ENCODE data around the gene GNAQ.

Gene GNAQ

GRCh38 chr9:78001946-78002731, 29.5 kb downstream of the GNAQ start:
- no peak for DNase-seq (ENCODE audit: low read depth)

GRCh38 chr9:78000221-78000620, 31.4 kb downstream of the GNAQ start:
- no peak for DNase-seq (ENCODE audit: low read depth)

- no peak for DNase-seq (ENCODE audit: low read depth)
These were observed 32.4 kb downstream of the GNAQ start for GRCh38 chr9:77999231-77999631.

DNA sequence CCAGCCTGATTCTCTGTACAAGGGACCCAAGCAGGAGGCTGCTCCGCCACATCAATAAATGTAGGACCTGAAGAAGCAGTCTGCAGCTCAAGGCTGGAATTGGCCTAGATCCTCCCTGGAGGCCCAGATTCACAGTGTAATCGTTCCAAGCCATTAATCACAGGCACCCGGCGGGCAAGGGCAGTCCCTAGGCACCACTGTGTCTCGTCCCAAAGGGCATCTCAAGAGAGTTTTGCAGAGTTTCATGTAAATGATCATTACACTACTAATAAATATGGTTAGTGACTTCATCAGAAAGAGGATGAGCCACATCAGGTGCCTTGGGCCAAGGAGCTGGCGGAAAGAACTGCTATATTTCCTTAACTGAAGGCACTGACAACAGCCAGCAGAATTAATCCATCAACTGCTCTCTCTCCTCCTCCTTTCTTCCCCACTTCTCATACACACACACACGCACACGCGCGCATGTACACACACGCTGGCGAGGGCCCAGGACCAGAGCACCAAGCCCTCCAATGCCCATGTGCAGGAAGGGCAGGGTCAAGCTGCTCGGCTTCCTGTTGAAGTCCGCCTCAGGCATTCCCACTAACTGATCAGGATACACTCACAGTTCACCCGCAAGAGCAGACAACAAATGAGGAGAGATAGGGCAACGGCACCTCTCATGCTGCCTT, 33.9 kb downstream of the GNAQ start:
- DNase-seq (ENCODE audit: low read depth): no peak

- DNase-seq (ENCODE audit: low read depth): no peak
These were observed 34.9 kb downstream of the GNAQ start for GRCh38 chr9:77996696-77997095.

DNA sequence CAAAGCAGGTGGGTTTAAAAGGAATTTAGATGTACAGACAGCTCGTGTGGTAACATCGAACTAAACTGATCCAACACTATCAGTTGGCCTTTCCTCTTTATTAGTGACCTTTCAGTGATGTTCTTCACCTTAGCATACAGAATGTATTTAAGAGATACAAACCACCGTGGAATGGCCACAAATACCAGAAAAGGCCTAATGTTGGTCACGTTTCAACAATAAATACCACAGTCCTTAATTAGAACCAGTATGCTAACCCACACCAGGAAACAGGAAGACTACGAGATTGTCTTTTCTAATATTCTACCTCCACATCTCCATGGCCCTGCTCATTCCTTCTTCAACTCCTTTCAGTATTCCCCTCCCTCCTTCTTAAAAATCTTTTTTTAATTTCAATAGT, 40.4 kb downstream of the GNAQ start:
- no peak for DNase-seq (ENCODE audit: low read depth)

DNA sequence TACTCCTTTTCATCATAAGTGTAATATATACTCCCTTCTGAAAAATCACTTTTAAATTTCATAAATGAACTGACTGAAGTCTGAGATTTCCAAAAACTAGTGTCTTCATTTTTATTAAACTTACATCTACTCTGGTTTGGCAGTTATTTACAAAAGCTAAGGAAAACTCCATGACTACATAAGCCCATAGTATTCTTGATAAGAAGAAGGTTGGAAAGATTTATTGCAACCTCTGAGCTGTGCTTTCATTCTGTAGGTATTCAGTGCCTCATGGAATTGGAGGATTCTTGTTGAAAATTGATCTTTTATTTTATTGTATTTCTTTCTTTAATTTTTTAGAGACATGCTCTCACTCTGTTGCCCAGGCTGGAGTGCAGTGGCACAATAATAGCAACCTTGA, 41.7 kb downstream of the GNAQ start:
- DNase-seq (ENCODE audit: low read depth): no peak

DNA sequence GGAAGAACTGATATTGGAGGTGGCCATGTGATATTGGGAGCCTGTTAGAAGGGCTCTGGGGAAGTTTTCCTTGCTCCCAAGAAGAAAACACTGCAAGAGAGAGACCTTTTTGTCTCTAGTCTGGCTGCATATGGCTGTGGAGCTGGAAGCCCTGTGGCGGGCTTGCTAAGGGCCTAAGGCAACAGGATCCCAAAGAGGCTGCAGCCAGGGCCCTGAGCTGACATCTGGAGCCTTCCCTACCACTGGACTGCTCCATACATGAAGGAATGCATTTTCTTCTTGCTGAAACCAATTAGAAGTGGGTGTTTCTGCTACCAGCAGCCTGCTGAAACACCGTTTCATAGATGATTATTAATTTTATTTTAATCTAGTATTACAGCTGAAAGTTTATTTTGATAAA, 42.2 kb downstream of the GNAQ start:
- no peak for DNase-seq (ENCODE audit: low read depth)

DNA sequence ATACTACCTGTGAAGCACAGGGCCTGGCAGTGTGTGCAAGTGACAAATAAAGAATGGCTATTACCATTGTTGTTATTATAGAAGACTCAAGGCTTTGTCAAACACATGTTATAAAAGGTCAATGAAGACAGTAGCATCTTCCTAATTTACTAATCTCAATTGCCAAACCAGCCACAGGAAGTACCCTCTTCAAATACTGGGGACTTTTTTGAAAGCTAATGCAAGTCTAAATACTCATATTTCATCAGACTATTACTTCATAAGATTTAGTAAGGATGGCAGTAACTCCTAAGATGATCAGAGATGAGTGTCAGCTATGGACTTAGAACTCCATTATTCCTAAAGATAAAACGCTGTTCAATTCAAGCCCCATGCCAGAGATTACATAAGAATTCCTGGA, 43.0 kb downstream of the GNAQ start:
- DNase-seq (ENCODE audit: low read depth): no peak

- DNase-seq (ENCODE audit: low read depth): no peak
These were observed 43.6 kb downstream of the GNAQ start for GRCh38 chr9:77987880-77988525.

DNA sequence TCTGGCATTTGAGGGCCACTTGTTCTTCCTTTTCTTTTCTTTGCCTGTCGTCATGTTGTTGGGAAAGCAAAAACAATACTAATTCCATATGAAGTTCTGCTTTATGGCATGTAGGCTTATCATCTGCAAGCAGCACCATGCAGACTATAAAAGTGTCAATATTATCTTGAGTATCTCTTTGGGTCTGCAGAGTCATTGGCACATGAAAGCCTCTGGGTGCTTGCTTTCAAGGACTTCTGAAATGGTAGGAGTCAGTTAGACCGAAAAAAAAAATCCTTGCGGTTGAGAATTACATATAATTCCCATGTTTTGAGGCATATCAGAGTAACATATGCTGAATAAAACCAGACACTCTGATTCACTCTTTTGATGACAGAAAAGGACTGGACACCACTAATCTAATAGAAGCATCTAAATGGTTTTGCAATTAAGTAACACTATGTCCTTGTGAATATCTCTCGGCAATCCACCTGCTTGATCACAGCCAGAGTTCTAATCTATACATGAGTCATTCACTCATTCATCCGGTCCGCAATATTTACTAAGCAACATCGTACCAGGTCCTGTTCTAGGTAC, 44.4 kb downstream of the GNAQ start:
- no peak for DNase-seq (ENCODE audit: low read depth)

- DNase-seq (ENCODE audit: low read depth): no peak
These were observed 45.6 kb downstream of the GNAQ start for GRCh38 chr9:77985996-77986395.

DNA sequence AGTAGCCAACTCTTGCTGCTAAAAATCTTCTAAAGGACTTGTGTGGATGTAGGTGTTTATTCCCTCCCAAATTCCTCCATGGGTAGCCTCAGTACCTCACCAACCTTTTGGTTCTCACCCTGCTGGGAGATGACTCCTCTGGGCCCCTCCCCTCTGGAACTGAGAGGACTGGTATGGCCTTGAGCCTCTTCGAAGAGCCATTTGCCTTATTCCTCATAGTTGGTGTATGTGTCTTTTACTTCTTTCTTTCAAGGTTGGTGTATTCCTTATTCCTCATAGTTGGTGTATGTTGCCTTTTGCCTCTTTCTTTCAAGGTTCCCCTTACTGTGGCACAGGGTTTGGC, 48.3 kb downstream of the GNAQ start:
- no peak for DNase-seq (ENCODE audit: low read depth)

GRCh38 chr9:77982581-77983319, 48.9 kb downstream of the GNAQ start:
- DNase-seq (ENCODE audit: low read depth): no peak

GRCh38 chr9:77981907-77982306, 49.7 kb downstream of the GNAQ start:
- DNase-seq (ENCODE audit: low read depth): no peak

DNA sequence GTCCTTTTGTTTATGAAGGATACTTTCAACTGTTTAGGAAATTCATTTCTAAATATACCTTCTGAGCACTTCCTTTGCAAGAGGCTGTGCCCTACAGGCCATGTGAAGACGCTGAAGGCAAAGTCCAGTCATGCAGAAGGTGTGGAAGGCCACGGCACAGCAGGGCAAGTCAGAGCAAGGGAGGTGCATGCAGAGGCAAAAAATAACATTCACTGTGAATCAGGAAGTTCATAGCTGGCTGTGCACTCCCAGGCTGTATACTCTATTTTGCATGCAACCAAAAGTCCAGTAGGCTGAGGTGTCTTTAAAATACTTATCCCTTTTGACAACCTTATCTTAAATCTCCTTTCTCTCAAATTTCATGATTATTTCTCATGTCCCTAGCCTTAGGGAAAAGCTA, 50.3 kb downstream of the GNAQ start:
- DNase-seq (ENCODE audit: low read depth): no peak

GRCh38 chr9:77980622-77981021, 51.0 kb downstream of the GNAQ start:
- DNase-seq (ENCODE audit: low read depth): no peak

GRCh38 chr9:77978086-77978781, 53.4 kb downstream of the GNAQ start:
- no peak for DNase-seq (ENCODE audit: low read depth)

DNA sequence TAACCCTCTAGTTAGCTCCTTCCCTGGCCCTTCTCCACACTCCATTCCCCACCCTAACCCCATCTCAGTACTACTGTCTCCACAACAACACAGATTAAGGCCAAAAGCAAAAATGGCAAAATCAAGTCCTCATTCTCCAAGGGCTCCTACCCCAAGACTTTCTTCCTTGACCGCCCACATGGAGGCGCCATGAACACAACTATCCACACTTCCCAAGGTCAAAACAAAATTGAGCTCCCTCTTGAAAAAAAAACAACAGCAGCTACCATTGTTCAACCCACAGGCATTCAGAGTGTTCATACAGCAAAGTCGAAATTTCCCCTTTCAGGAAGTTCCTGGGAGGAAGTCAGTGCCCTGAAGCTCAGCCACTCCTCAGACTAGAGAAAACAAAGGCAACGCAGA, 54.4 kb downstream of the GNAQ start:
- DNase-seq (ENCODE audit: low read depth): no peak

DNA sequence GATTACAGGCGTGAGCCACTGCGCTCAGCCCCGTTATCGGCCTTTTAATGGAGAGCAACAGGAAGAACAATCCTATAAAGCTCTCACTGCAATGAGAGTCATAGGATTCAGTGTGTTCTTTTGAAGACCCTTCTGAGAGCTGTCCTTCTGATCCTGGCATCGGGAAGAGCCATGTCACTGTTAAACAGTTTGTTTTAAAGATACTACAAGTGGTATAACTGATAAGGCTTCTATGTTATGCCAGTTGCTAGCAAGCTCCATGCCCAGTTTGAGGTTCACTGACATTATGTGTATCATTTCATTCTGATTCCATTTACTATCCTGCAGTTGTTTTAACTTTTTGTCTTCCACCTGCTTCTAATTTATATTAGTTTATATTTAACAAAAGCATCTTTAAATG, 55.8 kb downstream of the GNAQ start:
- no peak for DNase-seq (ENCODE audit: low read depth)

DNA sequence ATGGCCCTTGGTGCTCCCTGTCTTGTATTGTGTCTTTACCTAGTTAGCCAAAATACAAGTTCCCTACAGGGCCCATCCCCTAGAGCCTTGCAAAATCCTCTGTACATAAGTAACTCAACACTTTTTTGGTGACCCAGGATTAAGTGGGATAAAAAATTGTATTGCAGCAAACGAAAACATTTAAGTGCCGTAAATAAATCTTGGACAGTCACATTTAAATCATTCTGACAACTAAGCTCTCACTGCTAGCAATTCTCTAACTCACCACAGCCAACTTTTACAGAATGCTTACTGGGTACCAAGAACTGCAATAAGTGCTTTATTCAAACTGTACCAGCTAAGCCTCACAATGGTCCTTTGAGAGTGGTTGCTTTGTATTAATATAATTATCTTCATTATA, 56.6 kb downstream of the GNAQ start:
- no peak for DNase-seq (ENCODE audit: low read depth)

DNA sequence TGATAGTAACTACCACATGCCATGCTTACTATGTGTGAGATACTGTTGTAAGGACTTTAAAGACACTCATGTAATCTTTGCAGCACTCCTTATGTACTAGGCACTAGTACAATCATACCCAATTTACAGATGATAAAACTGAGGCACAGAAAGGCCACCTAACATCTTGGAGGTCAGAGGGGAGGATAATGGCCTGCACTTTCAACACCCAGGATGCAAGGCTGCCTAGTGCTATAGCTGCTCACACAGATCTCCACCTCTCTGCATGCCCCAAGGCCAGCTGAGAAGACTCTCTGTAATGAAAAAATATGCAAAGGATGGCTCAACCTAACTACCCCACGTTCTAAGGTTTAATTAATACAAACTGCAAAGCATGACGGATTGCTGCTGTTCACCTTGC, 57.2 kb downstream of the GNAQ start:
- no peak for DNase-seq (ENCODE audit: low read depth)
